Mucosa of descending colon (tissue), 3 donors: ENCODE measurements around the gene ACTRT2. TPM values are rescaled to one million over a fixed set of nuclear protein-coding genes. Genes with fewer than 3 reads are reported as not detected.
A peak's percentile ranks its signal among the peaks of the same experiment; 100 is the strongest.

ENCODE experiments used
- ATAC-seq: fragments of 200-7000 bp; cut with Tn5 transposase; one replicate; pipeline ENCODE4 v1.9.1; 2020; ENCODE audit warnings: mild to moderate bottlenecking, moderate library complexity
- DNase-seq, 3 donors: peaks; one replicate each; pipeline ENCODE4 v3.0.0-alpha.2; 2020
- H3K36me3 ChIP-seq: fragments of 200-600 bp; one replicate; pipeline ENCODE4 v1.8.0; 2021; ENCODE audit warnings: low read depth, mild to moderate bottlenecking
- H3K4me1 ChIP-seq: fragments of 200-600 bp; one replicate; pipeline ENCODE4 v1.8.0; 2021; ENCODE audit warnings: low read depth, mild to moderate bottlenecking
- H3K4me3 ChIP-seq: fragments of 200-600 bp; one replicate; pipeline ENCODE4 v1.8.0; 2021; ENCODE audit warnings: mild to moderate bottlenecking
- H3K9me3 ChIP-seq: fragments of 200-600 bp; one replicate; pipeline ENCODE4 v1.8.0; 2021; ENCODE audit warnings: mild to moderate bottlenecking
- CTCF ChIP-seq: fragments of 200-600 bp; IDR thresholded peaks from one replicate; pipeline ENCODE4 v1.8.0; 2022; ENCODE audit warnings: antibody characterized with exemption, mild to moderate bottlenecking
- intact Hi-C, 2 donors: fragments of 100-400 bp; cut with DNase I in 1 of 2; cut with micrococcal nuclease in 1 of 2; formaldehyde crosslinking; loops; one replicate each; pipeline versions ENCODE4 v1.11.0 to v1.11.1; 2022; cut with DNase I, micrococcal nuclease
- total RNA-seq, 3 donors: library from RNA; stranded (reverse); fragmentation: NEBNext Ultra II Directional in 2 of 3; extraction: Animal tissue kit (Norgen Biotek cat#: 25700) in 2 of 3; gene quantifications; one replicate each; pipeline versions ENCODE4 v1.2.1 to v1.2.4, GENCODE V29; 2021 to 2023
- donor health status: DM: no; HTN: no; CAD: no; lungs with moderate emphysema.
- donor health status: DM: no; HTN: no; CAD: no.
- donor health status: DM: no; HTN: yes; CAD: no.

Gene ACTRT2
- total RNA-seq, 3 donors from 2014 or later = not detected

GRCh38 chr1:3003039-3003940 is 18.0 kb upstream of the ACTRT2 start:
- no peak for TF ChIP-seq CTCF
- intact Hi-C loops = no loop called here
- peaks cover 11% of the 10 kb centered on the region for H3K9me3 ChIP-seq
- ATAC-seq = no peak
- no peak overlapping the region for H3K4me3 ChIP-seq
- no peaks in the 10 kb centered on the region for H3K4me1 ChIP-seq
- peak in 2 of 3 donors; percentile 14 to 37 for DNase-seq
- no peaks in the 10 kb centered on the region for H3K36me3 ChIP-seq

- DNase-seq (peak in 2 of 3 donors; percentile 9 to 17), ATAC-seq (no peak)
- H3K36me3 ChIP-seq = no peaks in the 10 kb centered on the region
- H3K9me3 ChIP-seq = peaks cover 13% of the 10 kb centered on the region
- no peaks in the 10 kb centered on the region for H3K4me1 ChIP-seq
- H3K4me3 ChIP-seq = no peak overlapping the region
- intact Hi-C loops = no loop called here
- no peak for TF ChIP-seq CTCF
Observed at GRCh38 chr1:3003941-3004270, 17.4 kb upstream of the ACTRT2 start.

- Histone ChIP-seq H3K9me3 (peaks cover 13% of the 10 kb centered on the region), H3K36me3 (no peaks in the 10 kb centered on the region), H3K4me3 (no peak overlapping the region), H3K4me1 (no peaks in the 10 kb centered on the region)
- peak in 2 of 3 donors; percentile 5 to 28 for DNase-seq
- no peak for TF ChIP-seq CTCF
- intact Hi-C loops = no loop called here
- ATAC-seq = no peak
Observed at GRCh38 chr1:3004285-3005205, 16.7 kb upstream of the ACTRT2 start.

GRCh38 chr1:3005771-3006170 is 15.5 kb upstream of the ACTRT2 start:
- H3K9me3 ChIP-seq = peaks cover 13% of the 10 kb centered on the region
- DNase-seq = no peak
- no peaks in the 10 kb centered on the region for H3K4me1 ChIP-seq
- intact Hi-C loops = no loop called here
- ATAC-seq = no peak
- no peak overlapping the region for H3K4me3 ChIP-seq
- H3K36me3 ChIP-seq = no peaks in the 10 kb centered on the region
- no peak for TF ChIP-seq CTCF

- Histone ChIP-seq H3K9me3 (peaks cover 13% of the 10 kb centered on the region), H3K36me3 (no peaks in the 10 kb centered on the region), H3K4me1 (no peaks in the 10 kb centered on the region), H3K4me3 (no peak overlapping the region)
- no peak for TF ChIP-seq CTCF
- ATAC-seq = no peak
- intact Hi-C loops = no loop called here
- peak in 1 of 3 donors; percentile 10 for DNase-seq
Observed at GRCh38 chr1:3007298-3008147, 13.7 kb upstream of the ACTRT2 start.
